PC-9 (cell line): ENCODE results near the gene INHBB.

Source experiments
- CTCF ChIP-seq: fragments of 200-600 bp; sonication (generic); conservative IDR thresholded peaks from 2 replicates; pipeline ENCODE4 v1.6.1; 2017; ENCODE audit warnings: mixed run types, antibody characterized with exemption, mild to moderate bottlenecking, moderate library complexity
- EZH2 ChIP-seq: fragments of 200-600 bp; sonication (generic); IDR thresholded peaks from 2 replicates; pipeline ENCODE4 v1.8.0; 2017; ENCODE audit warnings: antibody characterized with exemption, low read depth

- no peak for TF ChIP-seq EZH2
- no peak for TF ChIP-seq CTCF
Measured at GRCh38 chr2:120299004-120299403, 46.9 kb upstream of the INHBB start.
